Neural crest cell (in vitro differentiated cells): ENCODE measurements around the gene CCDC136. TPM values are rescaled to one million over a fixed set of nuclear protein-coding genes. Genes with fewer than 3 reads are reported as not detected.

ENCODE experiments used
- DNase-seq: peaks from one replicate; pipeline ENCODE4 v3.0.0; 2021; ENCODE audit warnings: low read depth, mixed read lengths, low spot score
- H3K27ac Mint-ChIP-seq: one replicate; pipeline ENCODE4 v1.8.0; 2021; ENCODE audit warnings: mild to moderate bottlenecking, mixed read lengths; ENCODE audit not compliant: unreplicated experiment
- H3K27me3 Mint-ChIP-seq: 2 replicates; pipeline ENCODE4 v1.8.0; 2021; ENCODE audit warnings: low read depth, mild to moderate bottlenecking, mixed read lengths
- H3K36me3 Mint-ChIP-seq: 2 replicates; pipeline ENCODE4 v1.8.0; 2021; ENCODE audit warnings: low read depth, mild to moderate bottlenecking, mixed read lengths
- H3K4me1 Mint-ChIP-seq: 2 replicates; pipeline ENCODE4 v1.8.0; 2021; ENCODE audit warnings: mixed read lengths
- H3K4me3 Mint-ChIP-seq: one replicate; pipeline ENCODE4 v1.8.0; 2021; ENCODE audit warnings: mild to moderate bottlenecking, mixed read lengths
- H3K9me3 Mint-ChIP-seq: 2 replicates; pipeline ENCODE4 v1.8.0; 2021; ENCODE audit warnings: mixed read lengths
- total RNA-seq: library from RNA; stranded (reverse); gene quantifications from 2 replicates; pipeline ENCODE4 v1.2.1, GENCODE V29; 2021
- TF ChIP-seq, protein P1 (sequence below): fragments of 200-600 bp; sonication (generic); conservative IDR thresholded peaks from 2 replicates; pipeline ENCODE4 v1.5.0; 2021; ENCODE audit warnings: antibody characterized with exemption, mild to moderate bottlenecking

The CCDC136 gene
- total RNA-seq, 1 donor from 2014 or later, result 70.6 TPM

DNA sequence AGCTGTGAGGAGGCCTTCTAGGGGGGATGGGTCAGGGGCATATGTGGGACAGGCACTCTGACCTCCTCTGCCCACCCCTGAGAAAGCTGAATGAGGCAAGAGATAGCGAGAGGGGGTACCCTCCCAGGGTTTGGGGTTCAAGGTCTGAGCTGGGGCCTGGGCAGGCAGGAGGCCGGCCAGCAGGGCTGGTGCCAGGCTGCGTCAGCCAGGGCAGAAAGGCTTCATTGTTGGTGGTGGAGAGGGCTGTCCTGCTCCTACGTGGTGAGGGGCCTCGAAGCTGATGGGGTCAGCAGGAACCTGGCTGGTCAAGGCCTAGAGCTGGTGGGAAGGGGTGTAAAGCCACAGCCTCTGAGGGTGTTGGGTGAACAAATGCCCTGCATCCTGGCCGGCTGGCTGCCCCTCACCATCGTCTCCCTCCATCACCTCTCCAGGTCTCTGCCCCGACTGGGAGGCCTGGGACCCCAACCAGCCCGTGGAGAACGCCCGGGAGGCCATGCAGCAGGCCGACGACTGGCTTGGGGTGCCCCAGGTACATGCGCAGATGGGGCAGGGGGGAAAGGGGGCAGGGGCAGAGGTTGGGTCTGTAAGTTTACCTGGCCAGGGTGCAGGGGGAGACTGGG, 45.1 kb downstream of the CCDC136 start:
- Mint-ChIP-seq H3K4me3 (no peak overlapping the region), H3K4me1 (peaks cover 7% of the 10 kb centered on the region), H3K36me3 (no peaks in the 10 kb centered on the region), H3K9me3 (no peaks in the 10 kb centered on the region), H3K27ac (peak overlapping the region; percentile 73), H3K27me3 (peaks cover 6% of the 10 kb centered on the region)
- no peak for DNase-seq
- TF ChIP-seq, protein P1, sequence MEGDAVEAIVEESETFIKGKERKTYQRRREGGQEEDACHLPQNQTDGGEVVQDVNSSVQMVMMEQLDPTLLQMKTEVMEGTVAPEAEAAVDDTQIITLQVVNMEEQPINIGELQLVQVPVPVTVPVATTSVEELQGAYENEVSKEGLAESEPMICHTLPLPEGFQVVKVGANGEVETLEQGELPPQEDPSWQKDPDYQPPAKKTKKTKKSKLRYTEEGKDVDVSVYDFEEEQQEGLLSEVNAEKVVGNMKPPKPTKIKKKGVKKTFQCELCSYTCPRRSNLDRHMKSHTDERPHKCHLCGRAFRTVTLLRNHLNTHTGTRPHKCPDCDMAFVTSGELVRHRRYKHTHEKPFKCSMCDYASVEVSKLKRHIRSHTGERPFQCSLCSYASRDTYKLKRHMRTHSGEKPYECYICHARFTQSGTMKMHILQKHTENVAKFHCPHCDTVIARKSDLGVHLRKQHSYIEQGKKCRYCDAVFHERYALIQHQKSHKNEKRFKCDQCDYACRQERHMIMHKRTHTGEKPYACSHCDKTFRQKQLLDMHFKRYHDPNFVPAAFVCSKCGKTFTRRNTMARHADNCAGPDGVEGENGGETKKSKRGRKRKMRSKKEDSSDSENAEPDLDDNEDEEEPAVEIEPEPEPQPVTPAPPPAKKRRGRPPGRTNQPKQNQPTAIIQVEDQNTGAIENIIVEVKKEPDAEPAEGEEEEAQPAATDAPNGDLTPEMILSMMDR, result no peak

DNA sequence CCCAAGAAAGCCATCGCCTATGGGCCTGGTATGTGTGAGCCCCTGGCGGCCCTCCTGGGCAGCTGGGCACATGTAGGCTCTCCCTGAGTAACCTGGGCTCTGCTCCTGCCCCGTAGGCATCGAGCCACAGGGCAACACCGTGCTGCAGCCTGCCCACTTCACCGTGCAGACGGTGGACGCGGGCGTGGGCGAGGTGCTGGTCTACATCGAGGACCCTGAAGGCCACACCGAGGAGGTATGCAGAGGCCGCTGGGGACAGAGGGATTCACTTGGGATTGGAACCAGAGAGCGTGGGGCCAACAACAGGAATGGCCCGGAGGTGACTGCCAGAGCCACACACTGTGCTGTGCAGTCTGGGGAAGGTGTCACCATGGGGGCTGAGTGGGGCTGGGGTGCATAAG, 45.8 kb downstream of the CCDC136 start:
- Mint-ChIP-seq H3K4me3 (no peak overlapping the region), H3K27me3 (peaks cover 3% of the 10 kb centered on the region), H3K27ac (no peak overlapping the region), H3K9me3 (no peaks in the 10 kb centered on the region), H3K4me1 (peaks cover 7% of the 10 kb centered on the region), H3K36me3 (no peaks in the 10 kb centered on the region)
- no peak for DNase-seq
- TF ChIP-seq, protein P1, result no peak

DNA sequence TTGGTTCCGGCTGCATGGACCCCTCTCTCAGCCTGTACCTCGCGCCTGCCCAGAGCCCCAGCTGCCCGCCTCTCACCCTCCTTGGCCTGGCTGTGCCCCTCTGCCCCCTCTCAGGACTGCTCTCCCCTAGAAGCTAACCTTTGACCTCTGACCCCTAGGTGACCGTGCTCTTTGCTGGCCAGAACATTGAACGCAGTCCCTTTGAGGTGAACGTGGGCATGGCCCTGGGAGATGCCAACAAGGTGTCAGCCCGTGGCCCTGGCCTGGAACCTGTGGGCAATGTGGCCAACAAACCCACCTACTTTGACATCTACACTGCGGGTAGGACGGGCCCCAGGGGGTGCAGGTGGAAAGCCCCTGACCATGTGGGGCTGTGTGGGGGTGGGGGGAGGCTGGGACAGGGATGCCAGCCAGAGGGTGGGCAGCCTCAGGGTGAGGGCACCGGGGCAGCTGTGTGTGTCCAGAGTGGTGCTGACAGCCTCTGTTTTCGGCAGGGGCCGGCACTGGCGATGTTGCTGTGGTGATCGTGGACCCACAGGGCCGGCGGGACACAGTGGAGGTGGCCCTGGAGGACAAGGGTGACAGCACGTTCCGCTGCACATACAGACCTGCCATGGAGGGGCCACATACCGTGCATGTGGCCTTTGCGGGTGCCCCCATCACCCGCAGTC, 46.5 kb downstream of the CCDC136 start:
- no peaks in the 10 kb centered on the region for H3K9me3 Mint-ChIP-seq
- H3K36me3 Mint-ChIP-seq, result no peaks in the 10 kb centered on the region
- TF ChIP-seq, protein P1, result no peak
- H3K27me3 Mint-ChIP-seq, result peaks cover 3% of the 10 kb centered on the region
- H3K4me3 Mint-ChIP-seq, result no peak overlapping the region
- H3K4me1 Mint-ChIP-seq, result peaks cover 7% of the 10 kb centered on the region
- no peak for DNase-seq
- no peak overlapping the region for H3K27ac Mint-ChIP-seq

DNA sequence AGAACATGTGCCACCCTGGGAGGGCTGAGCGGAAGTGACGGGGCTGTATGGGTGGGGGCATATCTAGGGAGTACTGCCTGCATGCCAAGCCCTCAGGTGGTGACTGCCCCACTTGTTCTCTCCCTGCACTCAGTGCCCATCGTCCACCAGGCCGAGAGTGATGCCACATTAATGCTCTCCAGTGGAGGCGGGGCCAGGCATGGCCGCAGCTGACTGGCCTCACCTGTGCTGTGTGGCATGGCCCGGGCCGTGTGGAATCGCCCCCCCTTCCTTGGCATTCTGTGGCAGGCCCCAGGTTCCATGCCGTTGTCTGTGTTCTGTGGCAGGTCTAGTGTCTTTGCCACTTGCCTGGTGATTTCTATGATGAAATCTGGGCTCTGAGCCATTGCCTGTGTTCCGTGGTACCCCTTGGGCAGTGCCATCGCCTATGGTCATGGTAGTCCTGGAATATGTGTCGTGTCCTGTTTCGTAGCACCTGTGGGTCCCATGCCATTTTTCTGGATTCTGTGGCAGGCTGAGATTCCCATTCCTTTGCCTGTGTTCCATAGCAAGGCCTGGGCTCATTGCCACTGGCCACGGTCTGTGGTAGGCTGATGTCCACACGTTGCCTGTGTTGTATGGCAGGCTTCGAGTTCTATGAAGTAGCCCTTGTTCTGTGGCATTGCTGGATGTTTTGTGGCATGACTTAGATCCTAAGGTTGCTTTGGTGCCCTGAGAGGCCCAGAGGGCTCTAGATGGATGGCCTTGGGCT, 47.4 kb downstream of the CCDC136 start:
- Mint-ChIP-seq H3K27me3 (no peaks in the 10 kb centered on the region), H3K36me3 (no peaks in the 10 kb centered on the region), H3K9me3 (no peaks in the 10 kb centered on the region), H3K27ac (no peak overlapping the region), H3K4me3 (no peak overlapping the region), H3K4me1 (no peaks in the 10 kb centered on the region)
- DNase-seq, result no peak
- TF ChIP-seq, protein P1, result no peak

DNA sequence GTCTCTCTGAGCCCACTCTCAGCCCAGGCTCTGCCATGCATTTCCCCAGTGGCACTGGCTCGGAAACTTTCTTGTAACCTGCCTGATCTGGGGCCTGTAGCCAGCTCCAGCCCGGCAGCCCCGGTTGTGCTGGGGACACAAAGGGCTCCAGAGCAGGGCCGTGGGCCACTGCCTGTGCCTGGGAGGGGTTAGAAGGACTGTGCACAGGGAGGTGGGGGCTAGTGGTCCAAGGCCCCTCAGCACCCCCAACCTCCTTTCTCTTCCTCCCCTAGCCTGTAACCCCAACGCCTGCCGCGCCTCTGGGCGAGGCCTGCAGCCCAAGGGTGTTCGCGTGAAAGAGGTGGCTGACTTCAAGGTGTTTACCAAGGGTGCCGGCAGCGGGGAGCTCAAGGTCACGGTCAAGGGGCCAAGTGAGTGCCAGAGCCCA, 48.0 kb downstream of the CCDC136 start:
- DNase-seq, result no peak
- H3K9me3 Mint-ChIP-seq, result no peaks in the 10 kb centered on the region
- no peak overlapping the region for H3K27ac Mint-ChIP-seq
- no peaks in the 10 kb centered on the region for H3K27me3 Mint-ChIP-seq
- TF ChIP-seq, protein P1, result no peak
- H3K36me3 Mint-ChIP-seq, result no peaks in the 10 kb centered on the region
- H3K4me3 Mint-ChIP-seq, result no peak overlapping the region
- no peaks in the 10 kb centered on the region for H3K4me1 Mint-ChIP-seq
